ENCODE data around the gene IDH2.
"Not testable (repeated sequence)": the region's sequence is repeated elsewhere in the genome, so short reads cannot be mapped to it uniquely, and the experiment has no call there.

Gene IDH2

GRCh38 chr15:90113166-90113565, 10.9 kb upstream of the IDH2 start:
- no peak for DNase-seq

- not testable (repeated sequence) for DNase-seq
These were observed 7.0 kb upstream of the IDH2 start for GRCh38 chr15:90109163-90109751.

GRCh38 chr15:90108038-90108437, 5.8 kb upstream of the IDH2 start:
- not testable (repeated sequence) for DNase-seq

GRCh38 chr15:90106522-90107117, 4.4 kb upstream of the IDH2 start:
- DNase-seq = no peak

GRCh38 chr15:90105521-90105920, 3.3 kb upstream of the IDH2 start:
- no peak for DNase-seq

GRCh38 chr15:90104551-90104950, 2.3 kb upstream of the IDH2 start:
- no peak for DNase-seq

- DNase-seq = no peak
These were observed 1.5 kb upstream of the IDH2 start for GRCh38 chr15:90103701-90104329.

GRCh38 chr15:90101130-90101968, 919 bp downstream of the IDH2 start:
- DNase-seq = peak; percentile 42

GRCh38 chr15:90099868-90100831, 2.1 kb downstream of the IDH2 start:
- peak; percentile 9 for DNase-seq

GRCh38 chr15:90099072-90099867, 3.0 kb downstream of the IDH2 start:
- no peak for DNase-seq

GRCh38 chr15:90097475-90097874, 4.8 kb downstream of the IDH2 start:
- no peak for DNase-seq

- DNase-seq = no peak
These were observed 6.7 kb downstream of the IDH2 start for GRCh38 chr15:90095521-90095959.

GRCh38 chr15:90091156-90091931, 10.9 kb downstream of the IDH2 start:
- DNase-seq = no peak

GRCh38 chr15:90090226-90090848, 11.9 kb downstream of the IDH2 start:
- DNase-seq = no peak

GRCh38 chr15:90087454-90088154, 14.7 kb downstream of the IDH2 start:
- no peak for DNase-seq

GRCh38 chr15:90086868-90087268, 15.4 kb downstream of the IDH2 start:
- peak; percentile 31 for DNase-seq

GRCh38 chr15:90085565-90085964, 16.7 kb downstream of the IDH2 start:
- no peak for DNase-seq

GRCh38 chr15:90084876-90085423, 17.3 kb downstream of the IDH2 start:
- no peak for DNase-seq

- no peak for DNase-seq
These were observed 18.2 kb downstream of the IDH2 start for GRCh38 chr15:90083954-90084607.
